HEK293 (cell line): ENCODE results near the gene JMJD4.

ENCODE experiments used
- CTCF ChIA-PET: fragments of 350-600 bp; formaldehyde crosslinking; extraction: SDS; loops from one replicate; lab custom pipeline; 2021; ENCODE audit warnings: antibody characterized with exemption; lab: Yijun Ruan, JAX
- POLR2A ChIA-PET: fragments of 300-600 bp; formaldehyde crosslinking; extraction: SDS; loops from one replicate; lab custom pipeline; 2020; ENCODE audit warnings: antibody characterized with exemption, inconsistent platforms; lab: Yijun Ruan, JAX
- H3K27ac ChIP-seq: fragments of 200-500 bp; sonication (Bioruptor generic); 2 replicates; pipeline ENCODE4 v1.5.1; 2014; ENCODE audit warnings: low read depth, low read length, control low read depth, inconsistent platforms; ENCODE audit errors: extremely low read depth
- H3K36me3 ChIP-seq, 2 experiments: fragments of 200-500 bp in 1 of 2; sonication (Bioruptor generic) in 1 of 2; 1 replicate in 1 of 2; 2 replicates in 1 of 2; pipeline ENCODE4 v1.5.1; 2014 to 2017; ENCODE audit warnings: inconsistent platforms in 2 of 2, low read length in 2 of 2; ENCODE audit not compliant: control insufficient read depth in 2 of 2, insufficient read depth in 1 of 2
- H3K4me1 ChIP-seq: fragments of 200-500 bp; sonication (Bioruptor generic); 2 replicates; pipeline ENCODE4 v1.5.1; 2014; ENCODE audit warnings: mild to moderate bottlenecking, low read length, inconsistent platforms; ENCODE audit not compliant: control insufficient read depth, insufficient read depth
- H3K4me3 ChIP-seq: 2 replicates; pipeline ENCODE4 v1.5.1; 2011; ENCODE audit warnings: low read depth, mild to moderate bottlenecking, control low read depth, low read length, moderate library complexity
- H3K9me3 ChIP-seq: fragments of 200-500 bp; sonication (Bioruptor generic); 2 replicates; pipeline ENCODE4 v1.5.1; 2014; ENCODE audit warnings: low read depth, low read length, inconsistent platforms; ENCODE audit not compliant: control insufficient read depth, insufficient read depth
- GFI1B ChIP-seq: fragments of 450-650 bp; formaldehyde crosslinking; IDR thresholded peaks from 2 replicates; pipeline ENCODE4 v1.5.1; 2016; ENCODE audit warnings: missing biosample characterization, missing genetic modification characterization
- HIC1 ChIP-seq: fragments of 450-650 bp; formaldehyde crosslinking; IDR thresholded peaks from 2 replicates; pipeline ENCODE4 v1.5.1; 2016; ENCODE audit warnings: missing biosample characterization, missing genetic modification characterization
- KLF10 ChIP-seq: fragments of 450-650 bp; IDR thresholded peaks from 2 replicates; pipeline ENCODE4 v1.5.1; 2018; ENCODE audit warnings: missing biosample characterization, mild to moderate bottlenecking, missing genetic modification characterization
- PATZ1 ChIP-seq: fragments of 450-650 bp; formaldehyde crosslinking; IDR thresholded peaks from 2 replicates; pipeline ENCODE4 v1.5.1; 2016; ENCODE audit warnings: missing biosample characterization, missing genetic modification characterization
- PRDM2 ChIP-seq: fragments of 450-650 bp; formaldehyde crosslinking; IDR thresholded peaks from 2 replicates; pipeline ENCODE4 v1.5.1; 2016; ENCODE audit warnings: missing biosample characterization, missing genetic modification characterization, borderline replicate concordance
- SP2 ChIP-seq: fragments of 450-650 bp; formaldehyde crosslinking; IDR thresholded peaks from 2 replicates; pipeline ENCODE4 v1.5.1; 2016; ENCODE audit warnings: missing biosample characterization, missing genetic modification characterization
- SP3 ChIP-seq: fragments of 450-650 bp; formaldehyde crosslinking; IDR thresholded peaks from 2 replicates; pipeline ENCODE4 v1.5.1; 2016; ENCODE audit warnings: missing biosample characterization, missing genetic modification characterization
- SP7 ChIP-seq: fragments of 450-650 bp; formaldehyde crosslinking; IDR thresholded peaks from 2 replicates; pipeline ENCODE4 v1.5.1; 2016; ENCODE audit warnings: missing biosample characterization, missing genetic modification characterization
- WT1 ChIP-seq: fragments of 450-650 bp; formaldehyde crosslinking; IDR thresholded peaks from 2 replicates; pipeline ENCODE4 v1.5.1; 2016; ENCODE audit warnings: missing biosample characterization, missing genetic modification characterization
- ZBTB17 ChIP-seq: fragments of 450-650 bp; formaldehyde crosslinking; IDR thresholded peaks from 2 replicates; pipeline ENCODE4 v1.5.1; 2016; ENCODE audit warnings: missing biosample characterization, missing genetic modification characterization
- ZBTB26 ChIP-seq: fragments of 450-650 bp; formaldehyde crosslinking; optimal IDR thresholded peaks from 2 replicates; pipeline ENCODE3; 2016; ENCODE audit warnings: missing biosample characterization, mild to moderate bottlenecking, missing genetic modification characterization
- ZBTB8A ChIP-seq: fragments of 450-650 bp; formaldehyde crosslinking; IDR thresholded peaks from 2 replicates; pipeline ENCODE4 v1.5.1; 2016; ENCODE audit warnings: missing biosample characterization, missing genetic modification characterization
- ZNF146 ChIP-seq: fragments of 450-650 bp; formaldehyde crosslinking; IDR thresholded peaks from 2 replicates; pipeline ENCODE4 v1.5.1; 2016; ENCODE audit warnings: missing biosample characterization, missing genetic modification characterization
- ZNF157 ChIP-seq: fragments of 450-650 bp; formaldehyde crosslinking; IDR thresholded peaks from 2 replicates; pipeline ENCODE4 v1.5.1; 2016; ENCODE audit warnings: missing biosample characterization, missing genetic modification characterization
- ZNF280C ChIP-seq: fragments of 450-650 bp; formaldehyde crosslinking; IDR thresholded peaks from 2 replicates; pipeline ENCODE4 v1.5.1; 2016; ENCODE audit warnings: missing biosample characterization, missing genetic modification characterization
- ZNF433 ChIP-seq: fragments of 450-650 bp; formaldehyde crosslinking; IDR thresholded peaks from 2 replicates; pipeline ENCODE4 v1.5.1; 2016; ENCODE audit warnings: missing biosample characterization, missing genetic modification characterization, low read depth
- ZNF629 ChIP-seq: fragments of 450-650 bp; formaldehyde crosslinking; IDR thresholded peaks from 2 replicates; pipeline ENCODE4 v1.5.1; 2017; ENCODE audit warnings: missing biosample characterization, missing genetic modification characterization
- ZNF76 ChIP-seq: fragments of 450-650 bp; formaldehyde crosslinking; IDR thresholded peaks from 2 replicates; pipeline ENCODE4; 2016; ENCODE audit warnings: low read depth, missing biosample characterization, missing genetic modification characterization, borderline replicate concordance
- ZNF777 ChIP-seq: fragments of 450-650 bp; formaldehyde crosslinking; IDR thresholded peaks from 2 replicates; pipeline ENCODE4 v1.5.1; 2017; ENCODE audit warnings: missing biosample characterization, missing genetic modification characterization, borderline replicate concordance
- ZNF843 ChIP-seq: fragments of 450-650 bp; formaldehyde crosslinking; IDR thresholded peaks from 2 replicates; pipeline ENCODE4 v1.5.1; 2016; ENCODE audit warnings: missing biosample characterization, missing genetic modification characterization
- ZSCAN30 ChIP-seq: fragments of 450-650 bp; IDR thresholded peaks from 2 replicates; pipeline ENCODE4 v1.5.1; 2018; ENCODE audit warnings: missing biosample characterization, mild to moderate bottlenecking, missing genetic modification characterization, moderate library complexity

JMJD4 gene

GRCh38 chr1:227728892-227729143 is 6.3 kb downstream of the JMJD4 start (continued):
- 0 out of 2 replicates have a peak, but pooled peaks have one; percentile 13 for TF ChIP-seq PRDM2 (tag by site-specific recombination)
- TF ChIP-seq, all 188 proteins: peak for 14

- Histone ChIP-seq H3K4me3 (peak overlapping the region; percentile 59), H3K9me3 (no peaks in the 10 kb centered on the region), H3K27ac (peak overlapping the region; percentile 70; the same call in 1 of the 2 replicates), H3K36me3 (peaks cover 0 to 28% of the 10 kb centered on the region in 2 experiments; a peak in 1 of 3 replicates), H3K4me1 (peaks cover 17% of the 10 kb centered on the region)
- ChIA-PET POLR2A (interaction anchor here (0.6 to 1.0 kb wide), 2 partner anchors 16 to 33 kb away, joined by 5 to 6 read pairs; no protein-coding TSS in a partner anchor), CTCF (interaction anchor here (0.6 to 0.7 kb wide), 3 partner anchors 15 to 772 kb away, joined by 3 to 5 read pairs (median 3); partner anchors contain the start of gene ARF1)
- peak; percentile 80 for TF ChIP-seq ZSCAN30 (tag by site-specific recombination)
- TF ChIP-seq ZNF280C (tag by site-specific recombination) = no peak
- TF ChIP-seq ZNF157 = no peak
- peak; percentile 67 for TF ChIP-seq ZNF843 (tag by site-specific recombination)
- TF ChIP-seq SP2 (tag by site-specific recombination) = peak; percentile 59
- TF ChIP-seq HIC1 (tag by site-specific recombination) = peak; percentile 81
- TF ChIP-seq ZNF777 (tag by site-specific recombination) = no peak
- TF ChIP-seq ZBTB17 = no peak; the same call in 1 of the 2 replicates
- no peak for TF ChIP-seq ZNF433 (tag by site-specific recombination)
- peak; percentile 27; the same call in 1 of the 2 replicates for TF ChIP-seq ZNF76
- TF ChIP-seq SP7 (tag by site-specific recombination) = peak; percentile 44
- peak; percentile 8; the same call in 1 of the 2 replicates for TF ChIP-seq ZNF146 (tag by site-specific recombination)
- peak; percentile 66 for TF ChIP-seq WT1 (tag by site-specific recombination)
- TF ChIP-seq GFI1B = 0 out of 2 replicates have a peak, but pooled peaks have one; percentile 5
- TF ChIP-seq ZBTB8A = peak; percentile 86
- no peak for TF ChIP-seq ZNF629 (tag by site-specific recombination)
- 0 out of 2 replicates have a peak, but pooled peaks have one; percentile 27 for TF ChIP-seq KLF10 (tag by site-specific recombination)
- peak; percentile 32 for TF ChIP-seq ZBTB26
- peak; percentile 80 for TF ChIP-seq SP3 (tag by site-specific recombination)
- TF ChIP-seq PATZ1 = peak; percentile 67
Measured at GRCh38 chr1:227728059-227728891, 6.8 kb downstream of the JMJD4 start.
